HG03432 (cell line): ENCODE measurements around the gene GSE1.

ENCODE experiments used
- ATAC-seq: cut with Tn5 transposase; IDR thresholded peaks from one replicate; pipeline ENCODE4 v1.9.1; 2021; ENCODE audit warnings: mild to moderate bottlenecking, moderate library complexity; ENCODE audit not compliant: unreplicated experiment

The GSE1 gene

GRCh38 chr16:85645021-85645589, 32.0 kb downstream of the GSE1 start:
- ATAC-seq: no peak

GRCh38 chr16:85646358-85646907, 33.3 kb downstream of the GSE1 start:
- no peak for ATAC-seq

GRCh38 chr16:85646976-85647375, 33.9 kb downstream of the GSE1 start:
- ATAC-seq: no peak

- no peak for ATAC-seq
Measured at GRCh38 chr16:85648070-85648714, 35.1 kb downstream of the GSE1 start.

- ATAC-seq: no peak
Measured at GRCh38 chr16:85648805-85649204, 35.7 kb downstream of the GSE1 start.

GRCh38 chr16:85649411-85650134, 36.5 kb downstream of the GSE1 start:
- no peak for ATAC-seq

- no peak for ATAC-seq
Measured at GRCh38 chr16:85650135-85650843, 37.2 kb downstream of the GSE1 start.

DNA sequence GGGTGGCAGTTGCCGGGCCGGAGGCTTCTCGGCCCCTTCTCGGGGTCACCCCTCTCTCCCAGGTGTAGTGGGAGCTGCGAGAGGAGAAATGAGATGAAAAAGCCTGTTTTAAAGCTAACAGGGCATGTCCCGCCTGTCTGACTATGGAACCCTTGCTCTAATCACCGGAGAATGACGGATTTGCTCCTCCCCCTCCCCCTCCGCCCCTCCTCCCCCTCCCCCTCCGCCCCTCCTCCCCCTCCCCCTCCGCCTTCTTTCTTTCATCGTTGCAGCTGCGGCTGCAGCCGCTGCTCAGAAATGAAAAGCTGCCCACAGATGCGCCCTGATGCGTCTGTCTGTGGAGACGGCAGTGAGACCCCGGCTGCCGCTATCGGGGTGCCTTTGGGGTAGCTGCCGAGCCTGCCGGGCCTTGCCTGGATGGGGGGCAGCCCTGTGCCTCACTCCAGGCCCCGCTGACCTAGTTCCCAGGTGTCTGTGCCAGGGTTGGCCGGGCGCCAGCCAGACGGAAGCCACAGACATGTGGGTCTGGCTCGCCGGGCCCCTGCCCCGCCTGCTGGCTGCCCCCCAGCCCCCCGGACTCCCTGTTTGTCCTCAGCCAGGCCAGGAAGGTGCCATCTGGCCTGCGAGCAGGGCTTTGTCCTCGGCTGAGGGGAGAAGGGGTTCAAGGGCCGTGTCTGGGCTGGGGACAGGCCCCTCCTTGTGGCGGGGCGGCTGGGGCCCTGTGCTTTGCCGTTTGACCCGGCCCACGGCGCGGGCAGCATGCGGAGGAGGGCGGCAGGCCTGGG, 37.9 kb downstream of the GSE1 start:
- no peak for ATAC-seq

DNA sequence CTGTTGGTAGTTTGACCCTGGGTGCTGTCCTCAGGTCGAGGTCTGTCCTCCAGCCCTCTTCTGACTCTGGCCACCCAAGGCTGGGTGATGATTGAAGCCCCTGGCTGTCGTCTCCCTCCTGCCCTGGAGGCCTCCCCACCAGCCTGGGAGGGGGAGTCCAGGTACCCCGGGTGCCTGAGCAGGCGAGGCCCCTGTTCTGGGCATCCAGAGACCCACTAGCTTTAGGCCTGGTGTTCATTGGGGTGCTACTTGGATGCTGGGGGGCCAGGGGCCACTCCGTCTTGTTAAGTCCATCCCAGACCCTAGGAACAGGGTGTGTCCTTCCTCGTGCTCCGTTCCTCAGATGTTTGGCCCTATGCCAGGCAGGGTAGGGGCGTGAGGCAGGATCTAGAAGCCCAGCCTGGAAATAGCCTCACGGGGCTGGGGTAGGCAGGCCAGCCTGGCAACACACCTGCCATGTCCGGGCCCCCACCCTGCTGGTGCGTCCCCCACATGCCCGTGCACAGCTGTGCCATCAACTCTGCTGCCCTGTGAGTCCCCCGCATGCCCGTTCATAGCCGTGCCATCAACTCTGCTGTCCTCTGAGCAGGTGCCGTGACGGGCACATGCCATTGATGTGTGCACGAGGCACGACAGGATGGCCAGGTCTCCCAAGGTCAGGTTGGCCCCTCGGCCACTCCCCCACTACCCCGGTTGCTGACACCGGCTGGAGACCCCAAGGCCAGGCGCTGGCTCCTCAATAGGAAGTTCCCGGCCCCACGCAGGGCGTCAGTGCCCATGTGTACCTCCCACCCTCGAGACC, 38.7 kb downstream of the GSE1 start:
- no peak for ATAC-seq

DNA sequence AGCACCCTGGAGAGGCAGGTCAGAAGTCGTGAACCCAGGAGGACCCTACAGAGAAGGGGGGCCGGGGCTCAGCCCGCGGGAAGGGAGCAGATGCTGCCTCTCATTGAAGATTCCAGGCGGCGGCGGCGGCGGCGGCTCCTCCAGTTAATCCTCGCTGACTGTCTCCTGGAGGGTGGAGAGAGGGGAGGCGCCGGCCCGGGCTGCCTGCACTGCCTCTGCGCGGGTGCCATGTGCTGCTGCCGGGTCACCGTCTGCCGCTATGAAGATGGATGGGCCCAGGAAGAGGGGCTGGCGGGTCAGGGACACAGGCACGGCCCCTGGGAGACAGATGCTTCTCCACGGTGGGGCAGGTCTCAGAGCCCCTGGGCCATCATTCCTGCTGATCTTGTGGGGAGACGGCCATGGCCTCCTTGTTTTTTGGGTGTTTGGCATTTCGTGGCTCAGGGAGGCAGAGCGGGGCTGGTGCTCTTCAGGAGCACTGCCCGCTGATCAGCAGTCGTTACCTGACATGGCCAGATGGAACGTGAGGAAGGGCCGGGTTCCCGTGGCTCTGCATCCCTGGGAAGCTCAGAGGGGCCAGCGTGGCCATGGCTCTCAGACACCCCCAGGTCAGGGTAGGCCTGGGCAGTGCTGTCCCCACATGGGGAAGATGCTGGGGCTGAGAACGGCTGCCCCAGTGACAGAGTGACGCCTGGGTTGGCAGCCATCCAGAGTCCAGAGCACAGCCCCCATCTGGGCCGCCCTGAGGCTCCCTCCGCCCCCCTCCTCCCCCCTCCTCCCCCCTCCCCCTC, 39.5 kb downstream of the GSE1 start:
- no peak for ATAC-seq

- ATAC-seq: no peak
Measured at GRCh38 chr16:85653290-85653891, 40.3 kb downstream of the GSE1 start.

DNA sequence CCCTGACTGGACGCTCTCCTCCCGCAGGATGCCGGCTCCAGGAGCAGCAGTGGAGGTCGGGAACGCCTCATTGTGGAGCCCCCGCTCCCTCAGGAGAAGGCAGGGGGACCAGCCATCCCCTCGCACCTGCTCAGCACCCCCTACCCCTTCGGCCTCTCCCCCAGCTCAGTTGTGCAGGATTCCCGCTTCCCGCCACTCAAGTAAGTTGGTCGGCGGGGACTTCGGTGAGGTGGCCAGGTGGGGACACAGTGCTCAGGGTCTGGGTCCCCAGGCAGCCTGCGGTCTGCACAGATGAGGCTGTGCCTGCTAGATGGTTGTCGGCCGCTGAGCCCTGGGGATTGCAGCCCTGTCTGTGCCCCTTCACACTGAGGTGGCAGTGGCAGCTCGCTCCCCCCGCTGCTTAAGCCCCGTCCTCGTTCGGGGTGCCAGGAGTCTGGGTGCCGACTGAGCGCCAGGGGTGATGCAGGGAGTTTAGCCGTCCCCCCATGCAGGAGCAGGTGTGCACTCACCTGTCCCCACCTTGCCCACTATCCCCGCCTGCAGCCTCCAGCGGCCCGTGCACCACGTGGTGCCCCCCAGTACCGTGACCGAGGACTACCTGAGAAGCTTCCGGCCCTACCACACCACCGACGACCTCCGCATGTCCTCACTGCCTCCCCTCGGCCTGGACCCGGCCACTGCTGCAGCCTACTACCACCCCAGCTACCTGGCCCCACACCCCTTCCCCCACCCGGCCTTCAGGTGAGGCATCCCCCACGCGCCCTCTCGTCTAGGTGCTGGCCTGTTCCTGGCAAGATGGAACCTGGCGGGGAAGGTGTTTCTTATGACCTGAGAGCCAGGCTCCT, 41.4 kb downstream of the GSE1 start:
- no peak for ATAC-seq

GRCh38 chr16:85655216-85656129, 42.4 kb downstream of the GSE1 start:
- no peak for ATAC-seq

- ATAC-seq: no peak
Measured at GRCh38 chr16:85656351-85657266, 43.5 kb downstream of the GSE1 start.

- no peak for ATAC-seq
Measured at GRCh38 chr16:85657267-85657650, 44.1 kb downstream of the GSE1 start.

DNA sequence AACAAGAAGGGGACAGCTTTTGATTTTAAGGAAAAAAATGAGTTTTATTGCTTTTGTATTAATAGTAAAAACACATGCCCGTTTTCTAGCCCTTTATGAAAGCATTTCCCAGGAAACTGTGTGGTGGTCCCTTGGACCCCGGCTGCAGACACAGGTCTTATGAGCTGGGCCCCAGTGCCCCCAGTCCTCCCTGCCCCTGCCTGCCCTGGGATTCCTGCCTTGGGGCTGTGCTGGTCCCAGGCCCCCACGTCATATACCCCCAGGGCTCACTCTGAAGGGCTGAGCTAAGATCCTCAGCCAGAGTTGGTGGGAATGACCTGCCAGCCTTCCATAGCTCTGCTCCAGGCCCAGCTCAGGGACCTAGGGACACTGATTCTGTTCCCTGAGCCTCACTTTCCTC, 44.9 kb downstream of the GSE1 start:
- no peak for ATAC-seq
